ENCODE data around the gene PLEKHA6.

Gene PLEKHA6

GRCh38 chr1:204382714-204383083 is 23.0 kb upstream of the PLEKHA6 start:
- no peak for DNase-seq

DNA sequence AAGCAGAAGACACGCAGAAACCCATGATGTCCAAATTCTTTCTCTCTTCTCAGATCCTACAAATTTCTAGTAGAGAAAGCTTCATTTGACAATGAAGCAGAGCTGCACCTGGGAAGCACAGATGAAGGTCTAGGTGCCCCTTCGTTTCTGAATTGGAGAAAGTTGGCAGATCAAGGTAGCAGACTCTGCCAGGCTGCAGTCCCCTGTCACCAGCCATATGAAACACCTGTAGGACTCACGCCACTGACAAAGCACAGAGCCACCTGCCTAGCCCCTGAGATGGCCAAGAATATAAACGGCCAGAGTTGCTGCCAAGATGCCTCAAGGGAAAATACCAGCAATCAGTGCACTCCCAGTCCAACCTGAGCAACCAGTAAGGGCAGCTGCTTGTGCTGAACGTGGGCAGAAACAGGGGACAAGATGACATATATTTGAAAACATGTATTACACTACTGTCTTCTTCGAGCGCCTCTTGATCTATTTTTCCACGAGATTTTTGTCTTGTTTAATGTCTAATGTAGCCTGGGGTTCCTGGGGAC is 20.6 kb upstream of the PLEKHA6 start:
- no peak for DNase-seq

GRCh38 chr1:204377800-204378668 is 18.3 kb upstream of the PLEKHA6 start:
- DNase-seq: no peak

DNA sequence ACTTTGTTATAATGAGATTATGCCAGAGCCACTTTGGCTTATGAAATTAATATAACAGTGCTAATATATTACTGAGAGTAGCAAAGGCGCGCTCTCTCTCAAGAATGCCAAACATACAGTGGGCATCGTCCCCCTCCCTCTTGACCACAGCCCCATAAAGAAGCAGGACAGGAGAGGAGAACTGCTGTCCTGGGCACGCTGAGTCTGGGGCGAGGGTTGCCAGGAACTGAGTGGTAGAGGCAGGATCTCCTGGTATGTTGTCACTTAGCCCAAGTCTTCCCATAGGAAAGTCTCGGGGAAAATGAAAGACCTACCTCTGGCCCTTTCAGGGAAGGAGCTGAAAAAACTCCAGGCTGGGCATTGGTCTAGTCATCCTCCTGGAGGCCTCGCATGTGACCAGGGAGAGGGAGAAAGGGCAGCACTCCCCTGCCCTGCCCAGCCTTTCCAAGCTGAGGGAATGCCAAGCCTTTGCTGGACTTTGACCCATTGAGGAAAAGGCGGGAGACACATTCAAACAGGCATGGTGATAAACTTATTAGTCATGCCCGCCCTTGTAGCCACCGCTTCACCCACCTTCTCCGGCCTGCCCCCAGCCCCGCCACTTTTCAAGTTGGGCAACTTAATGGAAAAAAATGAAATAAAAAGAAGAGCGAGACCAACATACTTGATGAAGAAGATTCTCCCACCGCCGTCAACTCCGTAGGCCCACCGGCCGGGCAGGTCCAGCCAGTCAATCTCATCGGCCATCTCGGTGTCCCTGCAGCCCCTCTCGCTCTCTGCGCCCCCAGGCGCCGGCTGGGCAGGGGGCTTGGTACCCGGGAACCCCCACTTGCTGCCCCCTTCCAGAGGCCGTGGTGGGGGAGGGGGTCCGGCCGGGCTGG is 17.4 kb upstream of the PLEKHA6 start:
- DNase-seq: no peak

DNA sequence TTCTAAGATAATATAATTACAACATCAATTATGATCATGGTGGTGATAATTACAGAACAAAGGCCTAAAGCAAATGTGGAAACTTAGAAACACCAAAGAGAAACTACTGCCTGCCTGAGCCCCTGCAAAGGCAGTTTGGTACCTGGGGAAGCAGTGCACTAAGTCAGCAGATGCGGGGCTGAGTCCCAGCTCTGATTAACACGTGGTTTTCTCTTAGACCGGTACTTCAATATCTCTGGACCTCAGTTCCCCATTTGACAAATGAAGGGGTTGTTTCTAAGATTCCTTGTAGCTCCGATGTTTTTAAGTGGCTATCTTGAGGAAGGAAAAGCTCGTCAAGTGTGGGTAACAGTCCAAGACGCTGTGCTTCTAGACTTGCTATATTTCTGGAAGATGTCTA is 16.7 kb upstream of the PLEKHA6 start:
- no peak for DNase-seq

GRCh38 chr1:204373911-204374310 is 14.2 kb upstream of the PLEKHA6 start:
- DNase-seq: no peak

- DNase-seq: no peak
These were observed 10.4 kb upstream of the PLEKHA6 start for GRCh38 chr1:204370176-204370575.

GRCh38 chr1:204368996-204369726 is 9.4 kb upstream of the PLEKHA6 start:
- no peak for DNase-seq

DNA sequence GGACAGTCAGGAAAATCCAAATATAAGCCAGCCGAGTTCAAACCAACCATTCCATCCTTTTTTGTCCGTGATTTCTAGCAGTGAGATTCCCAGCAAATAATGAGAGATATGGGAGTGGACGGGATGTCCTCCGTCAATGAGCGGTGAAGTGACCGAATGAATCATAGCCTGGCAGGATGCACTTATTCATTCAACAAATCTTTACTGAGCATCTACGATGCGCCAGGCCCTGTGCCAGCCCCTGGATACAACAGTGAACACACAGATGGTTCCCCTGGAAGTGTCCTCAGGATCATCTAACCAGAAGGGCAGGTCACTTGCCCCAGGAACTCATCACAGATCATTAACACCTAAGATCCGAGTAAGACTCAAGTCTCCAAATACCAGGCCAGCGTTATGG is 8.2 kb upstream of the PLEKHA6 start:
- no peak for DNase-seq

DNA sequence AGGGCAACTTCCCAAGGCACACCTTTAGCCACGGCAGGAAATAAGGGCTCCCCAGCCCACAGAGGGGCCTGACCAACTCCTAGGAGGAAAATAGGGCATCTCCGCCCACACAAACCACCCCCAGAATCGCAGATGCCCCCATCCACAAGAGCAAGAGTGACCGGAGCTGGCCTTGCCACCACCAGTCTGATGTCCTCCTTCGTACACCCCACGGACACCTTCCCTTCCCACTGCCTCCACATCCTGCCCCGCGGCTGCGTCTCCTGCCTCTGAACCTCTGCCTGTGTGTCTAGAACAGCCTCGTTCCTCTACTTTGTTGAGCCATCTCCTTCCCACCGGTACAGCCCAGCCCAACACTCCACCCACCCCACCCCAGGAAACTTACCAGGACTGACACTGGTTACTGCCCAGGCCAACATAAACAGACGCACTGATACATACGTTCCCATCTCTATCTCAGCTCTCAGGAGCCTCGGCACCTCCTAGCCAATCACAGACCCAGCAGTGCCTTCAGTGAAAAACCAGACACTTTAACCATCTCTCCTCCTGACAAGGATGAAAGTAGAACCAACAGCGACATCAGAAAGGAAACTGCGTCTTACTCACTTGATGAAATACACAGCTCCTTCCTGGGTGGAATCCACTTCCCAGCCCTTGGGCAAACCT is 7.6 kb upstream of the PLEKHA6 start:
- no peak for DNase-seq

- DNase-seq: no peak
These were observed 7.0 kb upstream of the PLEKHA6 start for GRCh38 chr1:204366759-204367158.

GRCh38 chr1:204363335-204364114 is 3.8 kb upstream of the PLEKHA6 start:
- no peak for DNase-seq

DNA sequence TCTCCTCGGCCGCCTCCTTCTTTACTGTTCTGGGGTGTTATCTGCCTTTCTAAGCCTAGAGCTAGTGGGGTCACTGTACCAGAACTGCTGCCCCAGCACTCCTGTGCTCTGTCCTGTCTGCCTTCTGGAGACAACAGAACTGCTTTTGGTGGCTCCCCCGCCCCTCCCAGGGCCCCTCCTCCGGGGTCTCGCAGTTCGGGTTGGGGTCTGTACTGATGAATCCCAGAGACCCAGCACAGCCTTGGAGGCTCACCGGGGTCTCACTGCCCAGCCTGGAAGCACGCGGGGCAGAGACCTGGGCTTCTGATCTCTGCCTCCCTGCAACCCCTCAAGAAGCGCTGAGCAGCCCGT is 3.2 kb upstream of the PLEKHA6 start:
- DNase-seq: no peak

- DNase-seq: no peak
These were observed 2.1 kb upstream of the PLEKHA6 start for GRCh38 chr1:204361781-204362180.

DNA sequence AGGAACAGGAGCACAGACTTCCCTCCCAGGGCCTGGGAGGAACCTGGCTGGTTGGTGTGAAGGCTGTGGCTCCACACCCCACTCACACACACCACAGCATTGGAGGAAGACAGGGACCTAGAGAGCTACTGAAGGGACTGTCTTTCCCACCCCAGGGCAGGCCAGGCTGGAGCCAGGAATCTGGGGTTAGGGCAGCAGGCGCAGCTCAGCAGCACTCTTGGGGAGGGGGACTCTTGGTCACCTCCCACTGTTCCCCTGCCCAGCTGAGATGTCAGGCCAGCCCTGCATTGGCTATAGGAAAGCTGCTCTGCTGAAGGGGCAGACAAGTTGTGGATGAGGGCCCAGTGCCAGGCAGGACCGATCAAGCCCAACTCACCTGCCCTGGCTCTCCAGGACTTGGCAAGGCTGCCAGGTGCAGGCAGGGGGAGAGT is 1.6 kb upstream of the PLEKHA6 start:
- DNase-seq: no peak

- no peak for DNase-seq
These were observed 585 bp upstream of the PLEKHA6 start for GRCh38 chr1:204360314-204360713.

- no peak for DNase-seq
These were observed 627 bp downstream of the PLEKHA6 start for GRCh38 chr1:204359131-204359473.

DNA sequence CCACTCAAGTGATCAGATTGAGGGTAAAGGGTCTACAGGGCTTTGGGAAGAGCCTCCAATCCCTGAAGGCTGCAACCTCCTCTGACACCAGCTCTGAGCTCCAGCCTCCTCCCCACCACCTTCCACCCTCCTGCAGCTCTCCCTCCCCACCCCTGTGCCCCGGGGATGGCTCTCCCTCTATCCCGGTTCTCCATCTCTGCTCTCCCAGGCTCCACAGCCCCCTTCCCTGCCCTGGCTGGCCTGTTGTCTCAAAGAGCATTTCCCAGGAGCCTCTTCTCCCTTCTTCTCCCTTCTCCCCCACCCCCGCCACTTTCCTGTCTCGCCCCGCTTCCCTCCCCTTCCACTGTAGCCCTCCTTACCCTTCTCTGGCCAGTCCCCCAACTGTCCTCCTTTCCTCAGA is 1.1 kb downstream of the PLEKHA6 start:
- DNase-seq: no peak

DNA sequence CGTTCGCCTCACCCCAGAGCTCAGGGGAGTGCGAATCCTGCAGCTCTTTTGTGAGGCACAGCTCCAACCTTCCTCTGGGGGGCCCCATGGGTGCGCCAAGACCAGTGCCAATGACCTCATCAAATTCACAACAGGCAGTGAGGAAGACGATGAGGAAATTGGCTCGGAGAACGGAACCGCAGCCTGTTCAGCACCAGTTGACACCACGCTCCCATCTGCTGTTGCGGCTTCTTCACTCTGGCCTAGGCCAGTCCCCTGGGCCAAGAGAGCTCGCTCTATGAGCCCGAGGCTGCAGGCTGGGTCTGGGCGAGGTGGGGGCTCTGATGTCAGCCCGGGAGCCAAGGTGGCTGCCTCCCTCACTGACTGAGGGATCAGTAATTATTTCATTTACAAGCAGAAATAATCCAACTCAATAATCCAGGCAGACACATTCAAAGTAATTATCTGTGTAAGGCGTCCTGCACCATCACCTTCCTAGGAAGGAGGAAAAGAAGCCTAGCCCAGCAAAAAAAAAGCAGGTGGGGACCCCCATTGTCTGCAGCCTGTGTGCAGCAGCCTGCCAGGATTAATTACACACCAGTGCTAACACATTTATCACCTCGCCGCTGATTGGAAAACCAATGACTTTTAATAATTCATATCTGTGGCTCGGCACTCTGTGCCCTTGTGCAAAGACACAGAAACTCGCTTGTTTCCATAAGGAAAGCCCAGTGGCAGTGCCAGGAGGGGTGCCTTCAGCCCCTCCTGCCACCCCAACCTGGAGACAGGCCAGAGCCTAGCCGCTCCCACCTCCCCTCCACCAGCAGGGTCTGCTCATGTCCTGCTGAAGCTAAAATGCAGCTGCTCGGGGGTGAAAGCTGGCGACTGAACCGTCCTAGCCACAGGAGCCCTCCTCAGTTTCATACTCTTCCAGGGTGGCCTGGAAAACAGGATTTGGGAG is 1.9 kb downstream of the PLEKHA6 start:
- DNase-seq: no peak

GRCh38 chr1:204356997-204357396 is 2.7 kb downstream of the PLEKHA6 start:
- DNase-seq: no peak

DNA sequence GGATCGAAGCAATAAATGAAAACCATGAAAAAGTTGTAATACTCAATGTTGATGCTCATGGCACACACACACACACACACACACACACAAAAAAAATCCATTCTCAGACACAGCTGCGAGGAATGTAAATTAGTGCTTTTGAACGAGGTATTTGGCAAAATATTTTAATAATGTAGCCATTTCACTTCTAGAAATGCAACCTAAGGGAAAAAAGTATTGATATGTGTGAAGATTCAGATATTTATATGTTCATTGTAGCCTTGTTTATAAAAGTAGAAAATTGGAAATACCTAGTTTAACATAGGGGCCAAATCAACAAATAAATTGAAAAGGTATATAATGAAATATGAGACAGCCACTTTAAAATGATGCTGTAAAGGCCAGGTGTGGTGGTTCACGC is 3.8 kb downstream of the PLEKHA6 start:
- DNase-seq: no peak
